GM12878 (cell line): ENCODE results near the gene SLC6A16. TPM values are rescaled to one million over a fixed set of nuclear protein-coding genes. Genes with fewer than 3 reads are reported as not detected.
A peak's percentile ranks its signal among the peaks of the same experiment; 100 is the strongest.

Source experiments
- ATAC-seq: fragments of 200-7000 bp; cut with Tn5 transposase; 3 replicates; pipeline ENCODE4 v1.9.1; 2020; ENCODE audit warnings: mild to moderate bottlenecking, moderate library complexity
- BruUV-seq: library from RNA; stranded (reverse); fragments of 400-500 nt; replicated peaks from 2 replicates; lab custom pipeline; 2021; lab: Mats Ljungman, UMichigan
- CTCF ChIA-PET: fragments of 300-600 bp; sonication (Branson Sonifier 250); formaldehyde crosslinking; extraction: SDS; loops from one replicate; lab custom pipeline; 2021; ENCODE audit warnings: inconsistent platforms; lab: Yijun Ruan, JAX
- POLR2A ChIA-PET: fragments of 350-600 bp; formaldehyde crosslinking; extraction: SDS; loops from one replicate; lab custom pipeline; 2021; ENCODE audit warnings: inconsistent platforms; lab: Charles Lee
- RAD21 ChIA-PET: fragments of 300-600 bp; sonication (Branson Sonifier 250); formaldehyde crosslinking; loops from one replicate; lab custom pipeline; 2023; ENCODE audit warnings: antibody characterized with exemption; ENCODE audit not compliant: unreplicated experiment; lab: Charles Lee
- SMC1A ChIA-PET: fragments of 300-600 bp; sonication (Branson Sonifier 250); formaldehyde crosslinking; loops from one replicate; lab custom pipeline; 2023; ENCODE audit not compliant: unreplicated experiment, uncharacterized antibody; lab: Charles Lee
- DNase-seq: peaks from one replicate; pipeline ENCODE4 v3.0.0-alpha.2; 2011; ENCODE audit warnings: low read depth, low spot score
- FAIRE-seq: peaks from 3 replicates; lab custom pipeline; 2011; peaks lifted over from hg19 to GRCh38; lab: Jason Lieb, UNC
- H2AFZ ChIP-seq: 2 replicates; pipeline ENCODE4 v1.6.0; 2011; ENCODE audit warnings: low read depth, low read length, control low read depth; ENCODE audit not compliant: control insufficient read depth
- H3K27ac ChIP-seq: 2 replicates; pipeline ENCODE4 v1.5.1; 2011; ENCODE audit warnings: control low read depth; ENCODE audit not compliant: control insufficient read depth, insufficient read depth
- H3K27me3 ChIP-seq, 2 experiments: replicated peaks in 1 of 2; 2 replicates each; pipeline versions ENCODE4 v1.6.0 to v1.6.1; 2011; ENCODE audit warnings: low read length in 1 of 2; ENCODE audit not compliant: control insufficient read depth in 2 of 2, insufficient read depth in 2 of 2
- H3K36me3 ChIP-seq, 2 experiments: 2 replicates each; pipeline ENCODE4 v1.5.1; 2011; ENCODE audit warnings: low read length in 1 of 2; ENCODE audit not compliant: control insufficient read depth in 2 of 2, insufficient read depth in 2 of 2
- H3K4me1 ChIP-seq: 2 replicates; pipeline ENCODE4 v1.6.1; 2011; ENCODE audit warnings: mild to moderate bottlenecking, low read length, moderate library complexity, mixed read lengths; ENCODE audit not compliant: control insufficient read depth, insufficient read depth
- H3K4me2 ChIP-seq: 2 replicates; pipeline ENCODE4 v1.6.0; 2011; ENCODE audit warnings: control low read depth; ENCODE audit not compliant: control insufficient read depth, insufficient read depth
- H3K4me3 ChIP-seq: fragments of 200-600 bp; sonication (generic); 2 replicates; pipeline ENCODE4 v1.5.1; 2016
- H3K79me2 ChIP-seq: 2 replicates; pipeline ENCODE4 v1.6.0; 2011; ENCODE audit warnings: low read length; ENCODE audit not compliant: control insufficient read depth, insufficient read depth
- H3K9ac ChIP-seq: 2 replicates; pipeline ENCODE4 v1.8.0; 2011; ENCODE audit warnings: low read length, control low read depth, mixed read lengths; ENCODE audit not compliant: control insufficient read depth, insufficient read depth
- H3K9me3 ChIP-seq: replicated peaks from 3 replicates; pipeline ENCODE4 v1.5.1; 2011; ENCODE audit warnings: mild to moderate bottlenecking, low read length; ENCODE audit not compliant: control insufficient read depth, insufficient read depth
- H4K20me1 ChIP-seq: 2 replicates; pipeline ENCODE4 v1.6.0; 2011; ENCODE audit not compliant: control insufficient read depth, insufficient read depth
- BMI1 ChIP-seq: fragments of 450-650 bp; IDR thresholded peaks from 2 replicates; pipeline ENCODE4 v1.6.1; 2016; ENCODE audit warnings: mild to moderate bottlenecking, moderate library complexity, borderline replicate concordance
- CHD2 ChIP-seq: IDR thresholded peaks from 2 replicates; pipeline ENCODE4 v1.6.1; 2011; ENCODE audit warnings: low read depth, low read length, improper control_type of control experiment, borderline replicate concordance
- EZH2 ChIP-seq: IDR thresholded peaks from 2 replicates; pipeline ENCODE4 v1.6.1; 2012; ENCODE audit warnings: low read depth, mild to moderate bottlenecking, control low read depth, inconsistent platforms, low read length, borderline replicate concordance; ENCODE audit not compliant: control insufficient read depth
- RUNX3 ChIP-seq: IDR thresholded peaks from 2 replicates; pipeline ENCODE4 v1.6.1; 2012; ENCODE audit warnings: low read length, inconsistent platforms
- SREBF2 ChIP-seq: IDR thresholded peaks from 2 replicates; pipeline ENCODE4 v1.6.1; 2012; ENCODE audit warnings: mild to moderate bottlenecking, low read length
- TBL1XR1 ChIP-seq: IDR thresholded peaks from 2 replicates; pipeline ENCODE4 v1.6.1; 2012; ENCODE audit warnings: low read depth, low read length, improper control_type of control experiment
- TCF12 ChIP-seq: IDR thresholded peaks from 2 replicates; pipeline ENCODE4 v1.6.1; 2011; ENCODE audit warnings: low read depth, mild to moderate bottlenecking, low read length
- in situ Hi-C: fragments of 300-500 bp; cut with MboI; formaldehyde crosslinking; loops from 9 replicates; pipeline ENCODE4 v1.14.3; 2018; ENCODE audit warnings: mixed read lengths
- intact Hi-C: fragments of 100-400 bp; cut with micrococcal nuclease; formaldehyde crosslinking; loops from one replicate; pipeline ENCODE4 v1.14.2; 2022; ENCODE audit not compliant: unreplicated experiment
- polyA plus RNA-seq, 11 experiments: library from polyadenylated mRNA; depleted of rRNA in 4 of 11; unstranded in 6 of 11; stranded (reverse) in 5 of 11; fragments of >200 nt; fragmentation: Nextera tagmentation in 4 of 11; fragmentation: Illumina TruSeq in 1 of 11; extraction: Ambion mirVana in 4 of 11; extraction: Trizol in 1 of 11; gene quantifications; 1 replicate in 1 of 11; 2 replicates in 10 of 11; pipeline versions ENCODE4 v1.2.1 to v1.2.3, GENCODE V29; 2011 to 2016; ENCODE audit warnings: inconsistent platforms in 2 of 11, missing spikeins in 2 of 11, low read depth in 1 of 11
- total RNA-seq, 4 experiments: library from RNA; depleted of rRNA in 3 of 4; stranded (reverse); fragments of >200 nt in 3 of 4; fragmentation: Illumina TruSeq in 1 of 4; extraction: Trizol in 1 of 4; gene quantifications; 2 replicates each; pipeline versions ENCODE4 v1.2.1 to v1.2.3, GENCODE V29; 2013 to 2021
- TF ChIP-seq, protein P1 (sequence below): fragments of 450-650 bp; IDR thresholded peaks from 2 replicates; pipeline ENCODE4 v1.6.1; 2017; ENCODE audit warnings: antibody characterized with exemption, mild to moderate bottlenecking, moderate library complexity
- TF ChIP-seq, protein P2 (sequence below): fragments of 450-650 bp; conservative IDR thresholded peaks from 2 replicates; pipeline ENCODE4 v1.6.1; 2017; ENCODE audit warnings: mild to moderate bottlenecking, moderate library complexity
- TF ChIP-seq, protein P3 (sequence below): fragments of 450-650 bp; IDR thresholded peaks from 2 replicates; pipeline ENCODE4 v1.6.1; 2017; ENCODE audit warnings: mild to moderate bottlenecking, moderate library complexity

Gene SLC6A16
- total and polyA plus RNA-seq, 10 of the 15 experiments (the other 5 are each of a cell fraction or from before 2014, with no cell fraction given) = 0.23 to 3.2 (median 0.54) TPM

DNA sequence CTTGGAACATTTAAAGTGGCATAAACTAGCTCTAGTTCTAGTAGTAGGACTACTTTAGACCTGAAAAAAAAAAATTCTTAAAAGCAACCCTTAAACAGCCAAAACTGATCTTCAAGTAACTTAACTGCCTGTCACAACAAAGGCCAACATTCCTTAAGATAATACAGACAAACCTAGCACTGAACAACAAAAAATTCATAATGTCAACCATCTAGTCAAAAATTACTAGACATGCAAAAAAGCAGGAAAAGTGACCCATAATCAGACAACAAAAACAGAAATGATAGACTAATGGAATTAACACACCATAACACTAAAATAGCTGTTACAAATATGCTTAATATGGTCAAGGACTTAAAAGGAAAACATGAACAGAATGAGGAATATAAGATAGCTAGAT is 6.7 kb downstream of the SLC6A16 start (continued):
- TF ChIP-seq BMI1 (no peak), TCF12 (no peak), SREBF2 (no peak), EZH2 (no peak)
- TF ChIP-seq, protein P1, sequence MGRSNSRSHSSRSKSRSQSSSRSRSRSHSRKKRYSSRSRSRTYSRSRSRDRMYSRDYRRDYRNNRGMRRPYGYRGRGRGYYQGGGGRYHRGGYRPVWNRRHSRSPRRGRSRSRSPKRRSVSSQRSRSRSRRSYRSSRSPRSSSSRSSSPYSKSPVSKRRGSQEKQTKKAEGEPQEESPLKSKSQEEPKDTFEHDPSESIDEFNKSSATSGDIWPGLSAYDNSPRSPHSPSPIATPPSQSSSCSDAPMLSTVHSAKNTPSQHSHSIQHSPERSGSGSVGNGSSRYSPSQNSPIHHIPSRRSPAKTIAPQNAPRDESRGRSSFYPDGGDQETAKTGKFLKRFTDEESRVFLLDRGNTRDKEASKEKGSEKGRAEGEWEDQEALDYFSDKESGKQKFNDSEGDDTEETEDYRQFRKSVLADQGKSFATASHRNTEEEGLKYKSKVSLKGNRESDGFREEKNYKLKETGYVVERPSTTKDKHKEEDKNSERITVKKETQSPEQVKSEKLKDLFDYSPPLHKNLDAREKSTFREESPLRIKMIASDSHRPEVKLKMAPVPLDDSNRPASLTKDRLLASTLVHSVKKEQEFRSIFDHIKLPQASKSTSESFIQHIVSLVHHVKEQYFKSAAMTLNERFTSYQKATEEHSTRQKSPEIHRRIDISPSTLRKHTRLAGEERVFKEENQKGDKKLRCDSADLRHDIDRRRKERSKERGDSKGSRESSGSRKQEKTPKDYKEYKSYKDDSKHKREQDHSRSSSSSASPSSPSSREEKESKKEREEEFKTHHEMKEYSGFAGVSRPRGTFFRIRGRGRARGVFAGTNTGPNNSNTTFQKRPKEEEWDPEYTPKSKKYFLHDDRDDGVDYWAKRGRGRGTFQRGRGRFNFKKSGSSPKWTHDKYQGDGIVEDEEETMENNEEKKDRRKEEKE = no peak
- TF ChIP-seq, protein P2, sequence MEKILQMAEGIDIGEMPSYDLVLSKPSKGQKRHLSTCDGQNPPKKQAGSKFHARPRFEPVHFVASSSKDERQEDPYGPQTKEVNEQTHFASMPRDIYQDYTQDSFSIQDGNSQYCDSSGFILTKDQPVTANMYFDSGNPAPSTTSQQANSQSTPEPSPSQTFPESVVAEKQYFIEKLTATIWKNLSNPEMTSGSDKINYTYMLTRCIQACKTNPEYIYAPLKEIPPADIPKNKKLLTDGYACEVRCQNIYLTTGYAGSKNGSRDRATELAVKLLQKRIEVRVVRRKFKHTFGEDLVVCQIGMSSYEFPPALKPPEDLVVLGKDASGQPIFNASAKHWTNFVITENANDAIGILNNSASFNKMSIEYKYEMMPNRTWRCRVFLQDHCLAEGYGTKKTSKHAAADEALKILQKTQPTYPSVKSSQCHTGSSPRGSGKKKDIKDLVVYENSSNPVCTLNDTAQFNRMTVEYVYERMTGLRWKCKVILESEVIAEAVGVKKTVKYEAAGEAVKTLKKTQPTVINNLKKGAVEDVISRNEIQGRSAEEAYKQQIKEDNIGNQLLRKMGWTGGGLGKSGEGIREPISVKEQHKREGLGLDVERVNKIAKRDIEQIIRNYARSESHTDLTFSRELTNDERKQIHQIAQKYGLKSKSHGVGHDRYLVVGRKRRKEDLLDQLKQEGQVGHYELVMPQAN = no peak

DNA sequence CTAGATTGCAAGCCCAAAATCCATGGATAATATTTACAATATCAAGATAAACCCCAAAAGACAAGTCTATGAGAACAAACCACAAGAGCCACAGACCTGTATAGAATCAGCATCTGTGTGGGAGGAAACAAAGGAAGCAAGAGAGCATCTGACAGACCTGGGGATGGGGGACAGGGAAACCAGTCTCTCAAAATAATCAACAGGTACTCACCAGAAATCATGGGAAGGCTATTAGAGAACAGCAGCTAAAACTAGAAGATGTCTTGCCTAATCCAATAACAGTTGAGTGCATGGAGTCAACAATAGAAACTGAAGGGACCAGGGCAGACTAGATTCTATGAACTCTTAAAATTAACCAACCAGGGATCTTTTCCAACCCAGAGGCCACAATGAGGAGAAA is 8.7 kb downstream of the SLC6A16 start:
- CTCF ChIA-PET = interaction anchor here (0.6 to 1.2 kb wide), 3 partner anchors 14 to 114 kb away, joined by 3 to 7 read pairs (median 3); no protein-coding TSS in a partner anchor
- in situ Hi-C loops = no loop called here

More for the DNA sequence above, 8.7 kb downstream of the SLC6A16 start:
- Histone ChIP-seq H3K36me3 (no peaks in the 10 kb centered on the region), H3K9ac (no peak overlapping the region), H3K4me3 (no peak overlapping the region), H3K79me2 (no peaks in the 10 kb centered on the region), H3K4me2 (no peak overlapping the region), H2AFZ (no peak overlapping the region), H3K4me1 (no peaks in the 10 kb centered on the region), H3K27ac (no peak overlapping the region), H4K20me1 (no peaks in the 10 kb centered on the region), H3K27me3 (no peaks in the 10 kb centered on the region), H3K9me3 (peaks cover 3% of the 10 kb centered on the region; the same call in 1 of the 3 replicates)
- POLR2A ChIA-PET = no interaction called here
- DNase-seq (no peak), FAIRE-seq (peak; percentile 41), ATAC-seq (no peak)
- intact Hi-C loops = no loop called here
- RAD21 ChIA-PET = no interaction called here
- SMC1A ChIA-PET = interaction anchor here (0.9 kb wide), 1 partner anchor 15 kb away, joined by 4 read pairs; no protein-coding TSS in a partner anchor
- no TSS peak for BruUV-seq
- peak; percentile 55 for TF ChIP-seq RUNX3
- no peak for TF ChIP-seq TBL1XR1
- TF ChIP-seq, protein P3, sequence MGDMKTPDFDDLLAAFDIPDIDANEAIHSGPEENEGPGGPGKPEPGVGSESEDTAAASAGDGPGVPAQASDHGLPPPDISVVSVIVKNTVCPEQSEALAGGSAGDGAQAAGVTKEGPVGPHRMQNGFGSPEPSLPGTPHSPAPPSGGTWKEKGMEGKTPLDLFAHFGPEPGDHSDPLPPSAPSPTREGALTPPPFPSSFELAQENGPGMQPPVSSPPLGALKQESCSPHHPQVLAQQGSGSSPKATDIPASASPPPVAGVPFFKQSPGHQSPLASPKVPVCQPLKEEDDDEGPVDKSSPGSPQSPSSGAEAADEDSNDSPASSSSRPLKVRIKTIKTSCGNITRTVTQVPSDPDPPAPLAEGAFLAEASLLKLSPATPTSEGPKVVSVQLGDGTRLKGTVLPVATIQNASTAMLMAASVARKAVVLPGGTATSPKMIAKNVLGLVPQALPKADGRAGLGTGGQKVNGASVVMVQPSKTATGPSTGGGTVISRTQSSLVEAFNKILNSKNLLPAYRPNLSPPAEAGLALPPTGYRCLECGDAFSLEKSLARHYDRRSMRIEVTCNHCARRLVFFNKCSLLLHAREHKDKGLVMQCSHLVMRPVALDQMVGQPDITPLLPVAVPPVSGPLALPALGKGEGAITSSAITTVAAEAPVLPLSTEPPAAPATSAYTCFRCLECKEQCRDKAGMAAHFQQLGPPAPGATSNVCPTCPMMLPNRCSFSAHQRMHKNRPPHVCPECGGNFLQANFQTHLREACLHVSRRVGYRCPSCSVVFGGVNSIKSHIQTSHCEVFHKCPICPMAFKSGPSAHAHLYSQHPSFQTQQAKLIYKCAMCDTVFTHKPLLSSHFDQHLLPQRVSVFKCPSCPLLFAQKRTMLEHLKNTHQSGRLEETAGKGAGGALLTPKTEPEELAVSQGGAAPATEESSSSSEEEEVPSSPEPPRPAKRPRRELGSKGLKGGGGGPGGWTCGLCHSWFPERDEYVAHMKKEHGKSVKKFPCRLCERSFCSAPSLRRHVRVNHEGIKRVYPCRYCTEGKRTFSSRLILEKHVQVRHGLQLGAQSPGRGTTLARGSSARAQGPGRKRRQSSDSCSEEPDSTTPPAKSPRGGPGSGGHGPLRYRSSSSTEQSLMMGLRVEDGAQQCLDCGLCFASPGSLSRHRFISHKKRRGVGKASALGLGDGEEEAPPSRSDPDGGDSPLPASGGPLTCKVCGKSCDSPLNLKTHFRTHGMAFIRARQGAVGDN = no peak
- no peak for TF ChIP-seq CHD2
